ENCODE results near the gene NAV2. TPM values are rescaled to one million over a fixed set of nuclear protein-coding genes. Genes with fewer than 3 reads are reported as not detected.

The NAV2 gene
- polyA plus RNA-seq, 1 donor from 2014 or later = 3.0 TPM

DNA sequence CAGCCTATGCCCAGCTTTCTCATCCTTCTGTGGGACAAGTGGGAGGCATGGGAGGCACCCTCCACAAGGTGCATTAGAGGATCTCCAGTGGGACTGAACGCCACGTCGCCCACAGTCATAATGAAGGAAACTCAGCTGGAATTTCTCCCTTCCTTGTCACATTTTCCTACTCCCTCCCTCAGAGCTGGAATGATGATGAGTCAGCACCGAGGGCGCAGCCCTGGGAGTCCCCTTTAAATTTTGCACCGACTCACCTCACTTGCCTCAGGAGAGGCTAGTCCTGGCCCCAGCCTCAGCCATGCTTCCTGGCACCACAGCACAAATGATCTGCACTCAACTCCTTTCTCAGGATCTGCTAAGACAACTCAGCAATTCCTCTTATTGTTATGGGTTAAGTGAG is 413.3 kb downstream of the NAV2 start:
- Histone ChIP-seq H3K27me3 (ENCODE audit: insufficient read depth, low read depth, low read length) (no peaks in the 10 kb centered on the region), H3K27ac (ENCODE audit: low read length) (no peak overlapping the region), H4K20me1 (ENCODE audit: insufficient read depth) (no peaks in the 10 kb centered on the region), H3K4me2 (ENCODE audit: low read length) (no peak overlapping the region), H2AFZ (ENCODE audit: low read depth, low read length) (no peak overlapping the region), H3K9ac (ENCODE audit: low read length) (no peak overlapping the region), H3F3A (ENCODE audit: insufficient read depth, low read length, poor library complexity, severe bottlenecking) (no peaks in the 10 kb centered on the region), H3K9me3 (ENCODE audit: low read length) (no peaks in the 10 kb centered on the region), H3K9me2 (ENCODE audit: insufficient read depth, low read length) (no peaks in the 10 kb centered on the region), H3K4me3 (ENCODE audit: low read length) (no peak overlapping the region), H3K79me2 (replicated peaks; ENCODE audit: insufficient read depth, low read length) (no peaks in the 10 kb centered on the region), H3K36me3 (ENCODE audit: insufficient read depth, low read length) (no peaks in the 10 kb centered on the region)
- TF ChIP-seq, protein P1, sequence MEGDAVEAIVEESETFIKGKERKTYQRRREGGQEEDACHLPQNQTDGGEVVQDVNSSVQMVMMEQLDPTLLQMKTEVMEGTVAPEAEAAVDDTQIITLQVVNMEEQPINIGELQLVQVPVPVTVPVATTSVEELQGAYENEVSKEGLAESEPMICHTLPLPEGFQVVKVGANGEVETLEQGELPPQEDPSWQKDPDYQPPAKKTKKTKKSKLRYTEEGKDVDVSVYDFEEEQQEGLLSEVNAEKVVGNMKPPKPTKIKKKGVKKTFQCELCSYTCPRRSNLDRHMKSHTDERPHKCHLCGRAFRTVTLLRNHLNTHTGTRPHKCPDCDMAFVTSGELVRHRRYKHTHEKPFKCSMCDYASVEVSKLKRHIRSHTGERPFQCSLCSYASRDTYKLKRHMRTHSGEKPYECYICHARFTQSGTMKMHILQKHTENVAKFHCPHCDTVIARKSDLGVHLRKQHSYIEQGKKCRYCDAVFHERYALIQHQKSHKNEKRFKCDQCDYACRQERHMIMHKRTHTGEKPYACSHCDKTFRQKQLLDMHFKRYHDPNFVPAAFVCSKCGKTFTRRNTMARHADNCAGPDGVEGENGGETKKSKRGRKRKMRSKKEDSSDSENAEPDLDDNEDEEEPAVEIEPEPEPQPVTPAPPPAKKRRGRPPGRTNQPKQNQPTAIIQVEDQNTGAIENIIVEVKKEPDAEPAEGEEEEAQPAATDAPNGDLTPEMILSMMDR (IDR thresholded peaks at IDR 0.05; ENCODE audit: poor library complexity, severe bottlenecking) = no peak
- TF ChIP-seq, protein P2, sequence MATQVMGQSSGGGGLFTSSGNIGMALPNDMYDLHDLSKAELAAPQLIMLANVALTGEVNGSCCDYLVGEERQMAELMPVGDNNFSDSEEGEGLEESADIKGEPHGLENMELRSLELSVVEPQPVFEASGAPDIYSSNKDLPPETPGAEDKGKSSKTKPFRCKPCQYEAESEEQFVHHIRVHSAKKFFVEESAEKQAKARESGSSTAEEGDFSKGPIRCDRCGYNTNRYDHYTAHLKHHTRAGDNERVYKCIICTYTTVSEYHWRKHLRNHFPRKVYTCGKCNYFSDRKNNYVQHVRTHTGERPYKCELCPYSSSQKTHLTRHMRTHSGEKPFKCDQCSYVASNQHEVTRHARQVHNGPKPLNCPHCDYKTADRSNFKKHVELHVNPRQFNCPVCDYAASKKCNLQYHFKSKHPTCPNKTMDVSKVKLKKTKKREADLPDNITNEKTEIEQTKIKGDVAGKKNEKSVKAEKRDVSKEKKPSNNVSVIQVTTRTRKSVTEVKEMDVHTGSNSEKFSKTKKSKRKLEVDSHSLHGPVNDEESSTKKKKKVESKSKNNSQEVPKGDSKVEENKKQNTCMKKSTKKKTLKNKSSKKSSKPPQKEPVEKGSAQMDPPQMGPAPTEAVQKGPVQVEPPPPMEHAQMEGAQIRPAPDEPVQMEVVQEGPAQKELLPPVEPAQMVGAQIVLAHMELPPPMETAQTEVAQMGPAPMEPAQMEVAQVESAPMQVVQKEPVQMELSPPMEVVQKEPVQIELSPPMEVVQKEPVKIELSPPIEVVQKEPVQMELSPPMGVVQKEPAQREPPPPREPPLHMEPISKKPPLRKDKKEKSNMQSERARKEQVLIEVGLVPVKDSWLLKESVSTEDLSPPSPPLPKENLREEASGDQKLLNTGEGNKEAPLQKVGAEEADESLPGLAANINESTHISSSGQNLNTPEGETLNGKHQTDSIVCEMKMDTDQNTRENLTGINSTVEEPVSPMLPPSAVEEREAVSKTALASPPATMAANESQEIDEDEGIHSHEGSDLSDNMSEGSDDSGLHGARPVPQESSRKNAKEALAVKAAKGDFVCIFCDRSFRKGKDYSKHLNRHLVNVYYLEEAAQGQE (IDR thresholded peaks at IDR 0.05; ENCODE audit: borderline replicate concordance) = no peak
- TF ChIP-seq EP300 (conservative IDR thresholded peaks at IDR 0.05; ENCODE audit: poor library complexity, severe bottlenecking) (no peak), RAD21 (conservative IDR thresholded peaks at IDR 0.05) (no peak), SMC3 (conservative IDR thresholded peaks at IDR 0.05; ENCODE audit: poor library complexity) (no peak), TAF1 (IDR thresholded peaks at IDR 0.05; ENCODE audit: low read depth) (no peak), EZH2 (IDR thresholded peaks at IDR 0.05; ENCODE audit: borderline replicate concordance, insufficient read depth, low read length, poor library complexity, severe bottlenecking) (no peak), MXI1 (conservative IDR thresholded peaks at IDR 0.05; ENCODE audit: poor library complexity, severe bottlenecking) (no peak), POLR2AphosphoS5 (IDR thresholded peaks at IDR 0.05) (no peak)

DNA sequence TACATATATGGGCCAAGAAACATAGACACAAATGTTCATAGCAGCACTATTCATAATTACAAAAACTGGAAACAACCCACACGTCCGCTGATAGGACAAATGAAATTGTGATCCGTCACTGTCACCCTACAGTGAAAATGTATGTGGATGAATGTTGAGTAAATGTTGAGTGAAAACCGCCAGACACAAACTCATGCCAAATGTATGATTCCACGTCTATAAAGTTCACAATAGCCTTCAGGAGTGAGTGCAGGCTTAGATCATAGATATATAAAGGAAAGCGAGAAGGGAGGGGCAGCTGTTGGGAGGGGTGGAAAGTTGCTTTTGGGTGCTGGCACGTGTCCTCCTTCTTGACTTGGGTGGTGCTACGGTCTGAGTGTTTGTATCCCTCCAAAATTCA is 414.1 kb downstream of the NAV2 start:
- Histone ChIP-seq H3K9me2 (ENCODE audit: insufficient read depth, low read length) (no peaks in the 10 kb centered on the region), H3K9me3 (ENCODE audit: low read length) (no peaks in the 10 kb centered on the region), H3K27ac (ENCODE audit: low read length) (no peak overlapping the region), H4K20me1 (ENCODE audit: insufficient read depth) (no peaks in the 10 kb centered on the region), H3K27me3 (ENCODE audit: insufficient read depth, low read depth, low read length) (peaks cover 5% of the 10 kb centered on the region), H3K4me3 (ENCODE audit: low read length) (no peak overlapping the region), H3K9ac (ENCODE audit: low read length) (no peak overlapping the region), H2AFZ (ENCODE audit: low read depth, low read length) (no peak overlapping the region), H3F3A (ENCODE audit: insufficient read depth, low read length, poor library complexity, severe bottlenecking) (no peaks in the 10 kb centered on the region), H3K4me2 (ENCODE audit: low read length) (no peak overlapping the region), H3K36me3 (ENCODE audit: insufficient read depth, low read length) (no peaks in the 10 kb centered on the region), H3K79me2 (replicated peaks; ENCODE audit: insufficient read depth, low read length) (no peaks in the 10 kb centered on the region)
- TF ChIP-seq, protein P2 (IDR thresholded peaks at IDR 0.05; ENCODE audit: borderline replicate concordance) = no peak
- TF ChIP-seq SMC3 (conservative IDR thresholded peaks at IDR 0.05; ENCODE audit: poor library complexity) = no peak
- TF ChIP-seq RAD21 (conservative IDR thresholded peaks at IDR 0.05) = no peak
- TF ChIP-seq EP300 (conservative IDR thresholded peaks at IDR 0.05; ENCODE audit: poor library complexity, severe bottlenecking) = no peak
- no peak for TF ChIP-seq MXI1 (conservative IDR thresholded peaks at IDR 0.05; ENCODE audit: poor library complexity, severe bottlenecking)
- TF ChIP-seq EZH2 (IDR thresholded peaks at IDR 0.05; ENCODE audit: borderline replicate concordance, insufficient read depth, low read length, poor library complexity, severe bottlenecking) = no peak
- no peak for TF ChIP-seq POLR2AphosphoS5 (IDR thresholded peaks at IDR 0.05)
- no peak for TF ChIP-seq TAF1 (IDR thresholded peaks at IDR 0.05; ENCODE audit: low read depth)
- TF ChIP-seq, protein P1 (IDR thresholded peaks at IDR 0.05; ENCODE audit: poor library complexity, severe bottlenecking) = no peak

Data from neural cell (in vitro differentiated cells).